ENCODE results near the gene VAV1.

Gene VAV1

DNA sequence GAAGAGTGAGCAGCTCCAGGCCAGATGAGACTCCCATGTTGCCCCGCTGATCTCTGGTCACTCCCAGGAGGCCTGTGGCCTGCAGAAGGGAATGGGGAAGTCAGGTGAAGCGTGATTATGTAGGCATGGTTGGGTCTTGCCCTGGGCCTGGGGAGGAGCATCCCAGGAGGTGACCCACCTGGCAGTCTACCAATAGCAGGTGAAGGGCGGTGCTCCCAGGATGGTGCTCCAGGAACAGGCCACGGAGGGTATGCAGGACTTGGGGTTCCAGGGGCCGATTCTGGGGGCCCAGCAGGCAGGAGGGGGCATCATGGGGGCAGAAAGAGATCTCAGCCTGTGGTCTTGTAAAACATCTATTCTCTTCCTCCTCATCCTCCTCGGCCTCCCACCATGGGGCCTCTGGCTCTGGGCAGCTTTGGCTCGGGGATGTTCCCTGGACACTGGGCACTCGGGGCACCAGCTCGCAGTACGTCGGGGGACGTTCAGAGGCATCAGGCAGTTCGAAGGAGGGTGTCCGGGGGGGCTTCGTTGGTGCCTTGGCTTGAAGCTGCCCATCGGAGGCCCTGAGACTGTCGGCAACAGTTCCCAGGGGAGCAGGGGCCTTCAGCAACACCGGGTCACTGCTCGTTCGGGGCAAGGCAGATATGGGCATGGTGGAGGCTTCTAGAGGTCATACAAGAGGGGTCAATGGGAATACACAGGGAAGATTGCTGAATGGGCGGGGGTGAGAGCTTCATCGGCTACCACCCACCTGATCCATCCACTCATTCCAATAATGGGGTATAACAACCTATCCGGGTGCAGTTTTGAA lies 17.6 kb upstream of the VAV1 start:
- TF ChIP-seq FOXP2 (optimal IDR thresholded peaks at IDR 0.05; ENCODE audit: borderline replicate concordance, extremely low read depth, extremely low read length, insufficient read depth): no peak
- no peak for TF ChIP-seq TAF1 (IDR thresholded peaks at IDR 0.05; ENCODE audit: borderline replicate concordance, insufficient read depth, low read length)
- TF ChIP-seq SIN3A (IDR thresholded peaks at IDR 0.05; ENCODE audit: borderline replicate concordance, insufficient read depth, low read length): no peak

DNA sequence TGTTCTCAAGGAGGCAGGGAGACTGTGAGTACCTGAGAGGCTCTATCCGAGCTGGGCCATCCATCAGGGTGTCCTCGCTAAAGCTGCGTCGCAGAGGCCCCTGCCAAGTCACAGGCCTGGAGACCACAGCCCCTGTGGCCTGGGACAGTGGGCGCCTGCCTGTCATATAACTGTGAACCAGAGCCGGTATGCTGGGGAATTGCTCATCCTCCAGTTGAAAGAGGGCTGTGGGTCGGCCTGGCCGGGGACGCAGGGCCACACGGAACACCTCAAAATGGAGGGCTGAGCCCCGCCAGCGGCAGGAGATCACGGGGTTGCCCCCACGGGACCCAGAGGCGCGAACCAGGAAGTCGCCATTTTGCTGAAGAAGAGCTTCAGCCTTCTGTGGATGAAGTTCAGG lies 11.9 kb upstream of the VAV1 start:
- no peak for TF ChIP-seq POLR2AphosphoS5 (IDR thresholded peaks at IDR 0.05; ENCODE audit: low read depth, low read length)
- no peak for TF ChIP-seq FOXP2 (optimal IDR thresholded peaks at IDR 0.05; ENCODE audit: borderline replicate concordance, extremely low read depth, extremely low read length, insufficient read depth)
- TF ChIP-seq TAF1 (IDR thresholded peaks at IDR 0.05; ENCODE audit: borderline replicate concordance, insufficient read depth, low read length): no peak
- TF ChIP-seq, protein P1, sequence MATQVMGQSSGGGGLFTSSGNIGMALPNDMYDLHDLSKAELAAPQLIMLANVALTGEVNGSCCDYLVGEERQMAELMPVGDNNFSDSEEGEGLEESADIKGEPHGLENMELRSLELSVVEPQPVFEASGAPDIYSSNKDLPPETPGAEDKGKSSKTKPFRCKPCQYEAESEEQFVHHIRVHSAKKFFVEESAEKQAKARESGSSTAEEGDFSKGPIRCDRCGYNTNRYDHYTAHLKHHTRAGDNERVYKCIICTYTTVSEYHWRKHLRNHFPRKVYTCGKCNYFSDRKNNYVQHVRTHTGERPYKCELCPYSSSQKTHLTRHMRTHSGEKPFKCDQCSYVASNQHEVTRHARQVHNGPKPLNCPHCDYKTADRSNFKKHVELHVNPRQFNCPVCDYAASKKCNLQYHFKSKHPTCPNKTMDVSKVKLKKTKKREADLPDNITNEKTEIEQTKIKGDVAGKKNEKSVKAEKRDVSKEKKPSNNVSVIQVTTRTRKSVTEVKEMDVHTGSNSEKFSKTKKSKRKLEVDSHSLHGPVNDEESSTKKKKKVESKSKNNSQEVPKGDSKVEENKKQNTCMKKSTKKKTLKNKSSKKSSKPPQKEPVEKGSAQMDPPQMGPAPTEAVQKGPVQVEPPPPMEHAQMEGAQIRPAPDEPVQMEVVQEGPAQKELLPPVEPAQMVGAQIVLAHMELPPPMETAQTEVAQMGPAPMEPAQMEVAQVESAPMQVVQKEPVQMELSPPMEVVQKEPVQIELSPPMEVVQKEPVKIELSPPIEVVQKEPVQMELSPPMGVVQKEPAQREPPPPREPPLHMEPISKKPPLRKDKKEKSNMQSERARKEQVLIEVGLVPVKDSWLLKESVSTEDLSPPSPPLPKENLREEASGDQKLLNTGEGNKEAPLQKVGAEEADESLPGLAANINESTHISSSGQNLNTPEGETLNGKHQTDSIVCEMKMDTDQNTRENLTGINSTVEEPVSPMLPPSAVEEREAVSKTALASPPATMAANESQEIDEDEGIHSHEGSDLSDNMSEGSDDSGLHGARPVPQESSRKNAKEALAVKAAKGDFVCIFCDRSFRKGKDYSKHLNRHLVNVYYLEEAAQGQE (IDR thresholded peaks at IDR 0.05; ENCODE audit: insufficient read depth in 1 of 2, low read depth in 2 of 2, low read length in 2 of 2): no peak
- TF ChIP-seq SIN3A (IDR thresholded peaks at IDR 0.05; ENCODE audit: borderline replicate concordance, insufficient read depth, low read length): no peak

DNA sequence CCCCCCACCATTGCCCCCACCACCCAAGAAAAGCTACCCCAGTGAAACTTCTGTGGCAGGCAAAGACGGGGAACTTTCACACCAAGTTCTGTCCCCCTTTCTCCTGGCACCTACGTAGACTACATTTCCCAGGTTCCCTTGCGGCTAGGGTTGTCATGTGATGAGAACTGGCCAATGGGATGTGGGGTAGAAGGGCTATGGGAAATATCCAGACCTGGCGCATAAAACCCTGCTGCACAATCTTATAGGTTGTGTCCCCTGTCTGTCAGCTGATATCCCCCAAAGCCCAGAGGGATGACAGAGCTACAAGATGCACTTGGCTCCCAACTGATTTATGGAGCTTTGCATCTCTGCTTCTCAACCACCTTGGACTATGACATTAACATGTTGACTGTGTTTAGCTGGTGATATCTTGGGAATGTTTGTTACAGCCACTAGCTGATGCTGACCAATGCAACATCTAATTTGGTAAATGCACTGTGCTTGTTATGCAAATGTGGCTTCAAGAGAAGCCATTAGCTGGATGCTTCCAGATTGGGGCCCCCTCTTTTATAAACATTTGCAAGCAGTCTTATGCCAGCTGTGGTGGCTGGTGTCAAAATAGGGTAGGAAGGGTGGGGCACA lies 11.3 kb upstream of the VAV1 start:
- no peak for TF ChIP-seq SIN3A (IDR thresholded peaks at IDR 0.05; ENCODE audit: borderline replicate concordance, insufficient read depth, low read length)
- TF ChIP-seq TAF1 (IDR thresholded peaks at IDR 0.05; ENCODE audit: borderline replicate concordance, insufficient read depth, low read length): no peak
- TF ChIP-seq FOXP2 (optimal IDR thresholded peaks at IDR 0.05; ENCODE audit: borderline replicate concordance, extremely low read depth, extremely low read length, insufficient read depth): no peak
- TF ChIP-seq, protein P1 (IDR thresholded peaks at IDR 0.05; ENCODE audit: insufficient read depth in 1 of 2, low read depth in 2 of 2, low read length in 2 of 2): no peak
- no peak for TF ChIP-seq POLR2AphosphoS5 (IDR thresholded peaks at IDR 0.05; ENCODE audit: low read depth, low read length)

DNA sequence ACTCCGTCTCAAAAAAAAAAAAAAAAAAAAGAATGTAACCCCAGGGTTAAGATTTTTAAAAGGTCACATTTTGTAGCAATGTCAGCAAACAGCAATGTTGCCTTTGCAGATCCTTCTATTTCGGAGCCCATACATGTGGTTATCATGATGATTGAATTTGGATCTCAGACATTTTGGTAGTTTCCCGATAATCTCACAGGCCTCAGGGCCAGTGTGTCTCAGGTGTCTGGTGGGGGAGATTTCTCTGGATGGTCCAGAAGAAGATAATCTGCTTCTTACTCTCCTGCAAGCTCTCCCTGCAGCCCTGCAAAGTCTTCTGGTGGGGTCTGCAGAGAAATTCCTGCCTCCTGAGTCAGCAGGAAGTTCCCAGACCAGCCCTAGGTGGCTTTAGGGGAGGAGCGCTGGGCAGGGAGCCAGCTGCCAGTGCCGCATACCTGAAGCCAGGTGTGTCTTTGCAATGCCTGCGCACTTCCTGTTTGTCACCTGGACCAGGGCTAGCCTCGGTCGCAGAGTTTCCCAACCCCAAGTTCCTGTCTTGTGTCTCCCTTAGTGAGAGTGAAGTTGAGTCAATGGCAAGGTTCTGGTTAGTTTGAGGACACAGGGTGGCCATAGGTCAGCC lies 6.7 kb upstream of the VAV1 start:
- TF ChIP-seq, protein P1 (IDR thresholded peaks at IDR 0.05; ENCODE audit: insufficient read depth in 1 of 2, low read depth in 2 of 2, low read length in 2 of 2): no peak
- TF ChIP-seq SIN3A (IDR thresholded peaks at IDR 0.05; ENCODE audit: borderline replicate concordance, insufficient read depth, low read length): no peak
- TF ChIP-seq FOXP2 (optimal IDR thresholded peaks at IDR 0.05; ENCODE audit: borderline replicate concordance, extremely low read depth, extremely low read length, insufficient read depth): no peak
- no peak for TF ChIP-seq POLR2AphosphoS5 (IDR thresholded peaks at IDR 0.05; ENCODE audit: low read depth, low read length)
- no peak for TF ChIP-seq TAF1 (IDR thresholded peaks at IDR 0.05; ENCODE audit: borderline replicate concordance, insufficient read depth, low read length)

DNA sequence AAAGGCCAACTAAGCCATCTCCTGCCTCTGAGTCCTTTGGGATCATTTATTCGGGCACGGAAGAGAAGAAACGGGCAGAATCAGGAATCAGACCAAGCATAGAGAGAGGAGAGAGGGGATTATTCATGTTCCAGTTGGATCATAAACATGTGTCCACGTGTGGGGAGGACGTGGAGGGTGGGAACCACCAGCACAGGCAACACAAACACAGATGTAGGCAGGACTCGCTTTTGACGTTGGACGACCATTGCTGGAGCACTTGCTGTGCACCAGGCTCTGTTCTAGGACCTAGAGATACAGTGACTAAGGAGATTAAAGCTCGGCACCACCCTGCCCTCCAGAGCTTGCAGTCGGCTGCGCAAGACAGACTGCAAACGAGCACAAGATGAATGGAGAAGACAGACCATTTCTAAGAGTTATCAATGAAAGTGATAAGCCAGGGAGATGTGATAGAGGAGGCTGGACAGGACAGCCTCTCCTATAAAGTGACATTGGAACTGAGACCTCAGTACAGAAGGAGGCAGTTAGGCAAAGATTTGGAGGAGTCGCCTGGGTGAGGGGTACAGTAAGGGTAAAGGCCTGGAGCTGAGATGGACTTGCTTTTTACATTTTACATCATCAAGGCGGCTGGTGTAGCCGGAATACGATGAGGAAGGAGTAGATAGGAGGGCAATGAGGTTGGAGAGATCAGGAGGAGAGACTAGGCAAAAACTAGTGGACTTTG lies 6.0 kb upstream of the VAV1 start:
- TF ChIP-seq POLR2AphosphoS5 (IDR thresholded peaks at IDR 0.05; ENCODE audit: low read depth, low read length): no peak
- no peak for TF ChIP-seq FOXP2 (optimal IDR thresholded peaks at IDR 0.05; ENCODE audit: borderline replicate concordance, extremely low read depth, extremely low read length, insufficient read depth)
- no peak for TF ChIP-seq SIN3A (IDR thresholded peaks at IDR 0.05; ENCODE audit: borderline replicate concordance, insufficient read depth, low read length)
- no peak for TF ChIP-seq TAF1 (IDR thresholded peaks at IDR 0.05; ENCODE audit: borderline replicate concordance, insufficient read depth, low read length)
- TF ChIP-seq, protein P1 (IDR thresholded peaks at IDR 0.05; ENCODE audit: insufficient read depth in 1 of 2, low read depth in 2 of 2, low read length in 2 of 2): no peak
